Vagina (tissue), 2 donors: ENCODE data around the gene PBRM1. TPM values are rescaled to one million over a fixed set of nuclear protein-coding genes. Genes with fewer than 3 reads are reported as not detected.
"Not testable (repeated sequence)": the region's sequence is repeated elsewhere in the genome, so short reads cannot be mapped to it uniquely, and the experiment has no call there.

ENCODE experiments used
- DNase-seq, 2 donors: peaks; one replicate each; pipeline ENCODE4 v3.0.0-alpha.2; 2017; ENCODE audit errors: extremely low spot score in 2 of 2
- H3K27ac ChIP-seq: fragments of 200-600 bp; sonication (generic); one replicate; pipeline ENCODE4 v1.5.1; 2019
- H3K27me3 ChIP-seq: fragments of 200-600 bp; sonication (generic); one replicate; pipeline ENCODE4 v1.5.1; 2019
- H3K36me3 ChIP-seq, 2 donors: fragments of 200-600 bp; sonication (generic); one replicate each; pipeline ENCODE4 v1.5.1; 2017 to 2019
- H3K4me1 ChIP-seq: fragments of 200-600 bp; sonication (generic); one replicate; pipeline ENCODE4 v1.5.1; 2019
- H3K4me3 ChIP-seq, 2 donors: fragments of 200-600 bp; sonication (generic); 1 replicate in 1 of 2; 2 replicates in 1 of 2; pipeline ENCODE4 v1.5.1; 2016 to 2019
- H3K9me3 ChIP-seq: fragments of 200-600 bp; sonication (generic); one replicate; pipeline ENCODE4 v1.5.1; 2019
- CTCF ChIP-seq, 3 experiments: fragments of 450-650 bp in 2 of 3; fragments of 200-600 bp in 1 of 3; sonication (generic) in 1 of 3; IDR thresholded peaks; one replicate each; pipeline ENCODE4 v1.5.1; 2017 to 2019; ENCODE audit warnings: antibody characterized with exemption in 3 of 3, mild to moderate bottlenecking in 2 of 3, moderate library complexity in 2 of 3
- POLR2A ChIP-seq, 2 donors: fragments of 450-650 bp; IDR thresholded peaks; one replicate each; pipeline ENCODE4 v1.6.1; 2017; ENCODE audit warnings: antibody characterized with exemption in 2 of 2, mild to moderate bottlenecking in 2 of 2, moderate library complexity in 2 of 2
- POLR2AphosphoS5 ChIP-seq, 2 donors: sonication (generic); formaldehyde crosslinking; IDR thresholded peaks; one replicate each; pipeline ENCODE4 v1.9.0; 2017; ENCODE audit warnings: antibody characterized with exemption in 2 of 2, mild to moderate bottlenecking in 2 of 2, low read depth in 1 of 2; ENCODE audit not compliant: insufficient read depth in 1 of 2
- intact Hi-C: fragments of 100-400 bp; cut with DNase I; formaldehyde crosslinking; loops from one replicate; pipeline ENCODE4 v1.15.1; 2023
- total RNA-seq: library from RNA; depleted of rRNA; stranded (reverse); fragments of >200 nt; gene quantifications from one replicate; pipeline ENCODE4 v1.2.3, GENCODE V29; 2016

The PBRM1 gene
- total RNA-seq, 1 donor from 2014 or later = 64.6 TPM

GRCh38 chr3:52529376-52530333, 156.1 kb downstream of the PBRM1 start:
- intact Hi-C loops = loop anchor here (5.0 to 10.0 kb wide), 3 partner anchors 55 to 158 kb away; partner anchors contain the start of genes GNL3 and PBRM1
- H3K9me3 ChIP-seq = no peaks in the 10 kb centered on the region
- H3K27me3 ChIP-seq = no peaks in the 10 kb centered on the region
- H3K27ac ChIP-seq = peak overlapping the region; percentile 11
- peak; percentile 24 to 51 for TF ChIP-seq POLR2AphosphoS5 (IDR thresholded peaks at IDR 0.05; ENCODE audit: insufficient read depth in 1 of 2, low read depth in 1 of 2)
- TF ChIP-seq POLR2A (IDR thresholded peaks at IDR 0.05) = no peak
- H3K4me3 ChIP-seq = peak overlapping the region in 1 of 2 donors; percentile 4
- H3K36me3 ChIP-seq = peaks cover 0 to 6% of the 10 kb centered on the region in 2 donors
- DNase-seq = no peak
- peaks cover 73% of the 10 kb centered on the region for H3K4me1 ChIP-seq

GRCh38 chr3:52528586-52529375, 156.9 kb downstream of the PBRM1 start:
- H3K27me3 ChIP-seq = no peaks in the 10 kb centered on the region
- no peak overlapping the region for H3K4me3 ChIP-seq
- peak overlapping the region; percentile 11 for H3K27ac ChIP-seq
- H3K9me3 ChIP-seq = no peaks in the 10 kb centered on the region
- no peak for TF ChIP-seq CTCF (IDR thresholded peaks at IDR 0.05)
- TF ChIP-seq POLR2AphosphoS5 (IDR thresholded peaks at IDR 0.05; ENCODE audit: insufficient read depth in 1 of 2, low read depth in 1 of 2) = no peak
- DNase-seq = no peak
- peaks cover 0 to 10% of the 10 kb centered on the region in 2 donors for H3K36me3 ChIP-seq
- peaks cover 70% of the 10 kb centered on the region for H3K4me1 ChIP-seq
- intact Hi-C loops = loop anchor here (10.0 kb wide), 1 partner anchor 104 kb away; no protein-coding TSS in a partner anchor

GRCh38 chr3:52527732-52528585, 157.8 kb downstream of the PBRM1 start:
- Histone ChIP-seq H3K4me3 (no peak overlapping the region), H3K27ac (no peak overlapping the region), H3K9me3 (no peaks in the 10 kb centered on the region), H3K27me3 (no peaks in the 10 kb centered on the region), H3K4me1 (peaks cover 67% of the 10 kb centered on the region), H3K36me3 (peaks cover 0 to 10% of the 10 kb centered on the region in 2 donors)
- DNase-seq = no peak
- intact Hi-C loops = loop anchor here (10.0 kb wide), 1 partner anchor 103 kb away; no protein-coding TSS in a partner anchor
- TF ChIP-seq POLR2A (IDR thresholded peaks at IDR 0.05) (no peak), POLR2AphosphoS5 (IDR thresholded peaks at IDR 0.05; ENCODE audit: insufficient read depth in 1 of 2, low read depth in 1 of 2) (no peak), CTCF (IDR thresholded peaks at IDR 0.05) (no peak)

GRCh38 chr3:52527039-52527731, 158.5 kb downstream of the PBRM1 start:
- intact Hi-C loops = loop anchor here (10.0 kb wide), 1 partner anchor 102 kb away; no protein-coding TSS in a partner anchor
- no peak for TF ChIP-seq POLR2AphosphoS5 (IDR thresholded peaks at IDR 0.05; ENCODE audit: insufficient read depth in 1 of 2, low read depth in 1 of 2)
- no peak for TF ChIP-seq CTCF (IDR thresholded peaks at IDR 0.05)
- TF ChIP-seq POLR2A (IDR thresholded peaks at IDR 0.05) = no peak
- Histone ChIP-seq H3K27ac (no peak overlapping the region), H3K9me3 (no peaks in the 10 kb centered on the region), H3K36me3 (peaks cover 0 to 10% of the 10 kb centered on the region in 2 donors), H3K27me3 (no peaks in the 10 kb centered on the region), H3K4me1 (peaks cover 59% of the 10 kb centered on the region), H3K4me3 (no peak overlapping the region)
- DNase-seq = no peak

- Histone ChIP-seq H3K36me3 (peaks cover 0 to 10% of the 10 kb centered on the region in 2 donors), H3K4me1 (peaks cover 54% of the 10 kb centered on the region), H3K27ac (peak overlapping the region; percentile 60)
- H3K4me3 ChIP-seq, H3K9me3 ChIP-seq, DNase-seq, H3K27me3 ChIP-seq: not testable (repeated sequence)
- intact Hi-C loops = loop anchor here (10.0 kb wide), 1 partner anchor 102 kb away; no protein-coding TSS in a partner anchor
These were observed 159.1 kb downstream of the PBRM1 start for GRCh38 chr3:52526671-52527038.
